GM23338 (cell line): ENCODE measurements around the gene ADCY6. TPM values are rescaled to one million over a fixed set of nuclear protein-coding genes. Genes with fewer than 3 reads are reported as not detected.
A peak's percentile ranks its signal among the peaks of the same experiment; 100 is the strongest.

Source experiments
- ATAC-seq: fragments of 200-7000 bp; cut with Tn5 transposase; 3 replicates; pipeline ENCODE4 v1.9.1; 2020
- DNase-seq: peaks from one replicate; pipeline ENCODE4 v3.0.0-alpha.2; 2015; ENCODE audit warnings: low spot score
- H2AFZ ChIP-seq: fragments of 200-600 bp; sonication (generic); 2 replicates; pipeline ENCODE4 v1.8.0; 2016; ENCODE audit warnings: antibody characterized with exemption, mild to moderate bottlenecking, moderate library complexity
- H3F3A ChIP-seq: fragments of 200-600 bp; sonication (generic); replicated peaks from 2 replicates; pipeline ENCODE4 v1.8.0; 2017; ENCODE audit warnings: antibody characterized with exemption, mixed run types, low read depth
- H3K27ac ChIP-seq: fragments of 200-600 bp; sonication (generic); 2 replicates; pipeline ENCODE4 v1.6.1; 2016; ENCODE audit warnings: low read depth
- H3K27me3 ChIP-seq: fragments of 200-600 bp; sonication (generic); 2 replicates; pipeline ENCODE4 v1.8.0; 2016; ENCODE audit warnings: mild to moderate bottlenecking, mixed run types, moderate library complexity; ENCODE audit not compliant: insufficient read depth
- H3K36me3 ChIP-seq: fragments of 200-600 bp; sonication (generic); 2 replicates; pipeline ENCODE4 v1.8.0; 2016; ENCODE audit warnings: mild to moderate bottlenecking; ENCODE audit not compliant: insufficient read depth
- H3K4me1 ChIP-seq: fragments of 200-600 bp; sonication (generic); 2 replicates; pipeline ENCODE4 v1.8.0; 2016; ENCODE audit warnings: mild to moderate bottlenecking, moderate library complexity; ENCODE audit not compliant: insufficient read depth
- H3K4me2 ChIP-seq: fragments of 200-600 bp; sonication (generic); 2 replicates; pipeline ENCODE4 v1.7.1; 2017; ENCODE audit warnings: mixed run types
- H3K4me3 ChIP-seq: fragments of 200-600 bp; sonication (generic); 2 replicates; pipeline ENCODE4 v1.6.1; 2016; ENCODE audit warnings: mixed run types
- H3K79me2 ChIP-seq: fragments of 200-600 bp; sonication (generic); replicated peaks from 2 replicates; pipeline ENCODE4 v1.8.0; 2017; ENCODE audit warnings: mild to moderate bottlenecking; ENCODE audit not compliant: insufficient read depth
- H3K9me2 ChIP-seq: fragments of 200-600 bp; sonication (generic); 2 replicates; pipeline ENCODE4 v1.8.0; 2017; ENCODE audit not compliant: insufficient read depth
- H4K20me1 ChIP-seq: fragments of 200-600 bp; sonication (generic); replicated peaks from 2 replicates; pipeline ENCODE4 v1.8.0; 2017; ENCODE audit warnings: mild to moderate bottlenecking; ENCODE audit not compliant: insufficient read depth
- H3K27ac Mint-ChIP-seq: 2 replicates; pipeline ENCODE4 v1.8.0; 2020; ENCODE audit warnings: inconsistent platforms, mild to moderate bottlenecking, moderate library complexity, mixed read lengths
- H3K27me3 Mint-ChIP-seq: 3 replicates; pipeline ENCODE4 v1.8.0; 2022; ENCODE audit warnings: low read depth, mild to moderate bottlenecking, moderate library complexity, mixed read lengths, inconsistent platforms; ENCODE audit not compliant: insufficient read depth, poor library complexity
- H3K36me3 Mint-ChIP-seq: 3 replicates; pipeline ENCODE4 v1.8.0; 2021; ENCODE audit warnings: low read depth, mild to moderate bottlenecking, inconsistent platforms, moderate library complexity, mixed read lengths
- H3K4me1 Mint-ChIP-seq: 3 replicates; pipeline ENCODE4 v1.8.0; 2020; ENCODE audit warnings: mild to moderate bottlenecking, inconsistent platforms, mixed read lengths
- H3K4me3 Mint-ChIP-seq: 3 replicates; pipeline ENCODE4 v1.8.0; 2021; ENCODE audit warnings: moderate library complexity, mild to moderate bottlenecking, inconsistent platforms, mixed read lengths
- H3K9me3 Mint-ChIP-seq: 3 replicates; pipeline ENCODE4 v1.8.0; 2020; ENCODE audit warnings: moderate library complexity, mild to moderate bottlenecking, inconsistent platforms, mixed read lengths
- CREB1 ChIP-seq: fragments of 250-450 bp; sonication (Bioruptor Pico); IDR thresholded peaks from 2 replicates; pipeline ENCODE4 v1.5.0; 2020; ENCODE audit warnings: low read depth, mild to moderate bottlenecking, moderate library complexity
- CTCF ChIP-seq, 2 experiments: fragments of 200-600 bp in 1 of 2; sonication (generic) in 1 of 2; conservative IDR thresholded peaks; 2 replicates each; pipeline versions ENCODE4 v1.5.1 to v1.6.1; 2016 to 2017; ENCODE audit warnings: antibody characterized with exemption in 2 of 2, low read depth in 2 of 2, mild to moderate bottlenecking in 2 of 2, moderate library complexity in 1 of 2
- ETS1 ChIP-seq: IDR thresholded peaks from 2 replicates; pipeline ENCODE4 v1.6.1; 2016; ENCODE audit warnings: antibody characterized with exemption
- EZH2 ChIP-seq: fragments of 200-600 bp; sonication (generic); IDR thresholded peaks from one replicate; pipeline ENCODE4 v1.8.0; 2017; ENCODE audit warnings: antibody characterized with exemption, mild to moderate bottlenecking, low read depth; ENCODE audit not compliant: unreplicated experiment
- EZH2phosphoT487 ChIP-seq: fragments of 200-600 bp; sonication (generic); IDR thresholded peaks from one replicate; pipeline ENCODE4 v1.8.1; 2018; ENCODE audit warnings: antibody characterized with exemption; ENCODE audit not compliant: unreplicated experiment
- JUNB ChIP-seq: IDR thresholded peaks from one replicate; pipeline ENCODE4 v1.6.1; 2016; ENCODE audit warnings: antibody characterized with exemption; ENCODE audit not compliant: unreplicated experiment
- NANOG ChIP-seq: IDR thresholded peaks from 2 replicates; pipeline ENCODE4 v1.6.1; 2016; ENCODE audit warnings: antibody characterized with exemption, borderline replicate concordance
- POLR2AphosphoS5 ChIP-seq: IDR thresholded peaks from 2 replicates; pipeline ENCODE4 v1.6.1; 2016; ENCODE audit warnings: antibody characterized with exemption, low read depth
- REST ChIP-seq: IDR thresholded peaks from one replicate; pipeline ENCODE4 v1.6.1; 2018; ENCODE audit warnings: antibody characterized with exemption; ENCODE audit not compliant: unreplicated experiment
- STAT1 ChIP-seq: IDR thresholded peaks from one replicate; pipeline ENCODE4 v1.6.1; 2016; ENCODE audit warnings: antibody characterized with exemption; ENCODE audit not compliant: unreplicated experiment
- ZNF114 ChIP-seq: fragments of 250-450 bp; sonication (Bioruptor Pico); IDR thresholded peaks from 2 replicates; pipeline ENCODE4 v1.5.0; 2020; ENCODE audit warnings: mild to moderate bottlenecking, moderate library complexity
- ZNF331 ChIP-seq: fragments of 250-450 bp; sonication (Bioruptor Pico); IDR thresholded peaks from 2 replicates; pipeline ENCODE4 v1.5.0; 2020; ENCODE audit warnings: low read depth, mild to moderate bottlenecking, moderate library complexity
- ZNF462 ChIP-seq: fragments of 250-450 bp; sonication (Bioruptor Pico); IDR thresholded peaks from 2 replicates; pipeline ENCODE4 v1.5.0; 2020; ENCODE audit warnings: mild to moderate bottlenecking, moderate library complexity
- polyA plus RNA-seq: library from polyadenylated mRNA; unstranded; fragments of >200 nt; fragmentation: Nextera tagmentation; extraction: Ambion mirVana; gene quantifications from 2 replicates; pipeline ENCODE4 v1.2.1, GENCODE V29; 2016
- total RNA-seq: library from RNA; depleted of rRNA; stranded (reverse); fragments of >200 nt; shearing (Covaris generic); gene quantifications from 2 replicates; pipeline ENCODE4 v1.2.3, GENCODE V29; 2014

The ADCY6 gene
- total and polyA plus RNA-seq, 2 experiments from 2014 or later: 1.0 to 16.5 TPM

- Histone ChIP-seq H3K79me2 (no peaks in the 10 kb centered on the region), H3K27ac (no peak overlapping the region), H2AFZ (no peak overlapping the region), H3K4me3 (no peak overlapping the region), H3K4me1 (peaks cover 9% of the 10 kb centered on the region), H3K27me3 (no peaks in the 10 kb centered on the region), H3F3A (no peaks in the 10 kb centered on the region), H3K36me3 (no peaks in the 10 kb centered on the region), H3K4me2 (no peak overlapping the region), H3K9me2 (no peaks in the 10 kb centered on the region), H4K20me1 (no peaks in the 10 kb centered on the region)
- DNase-seq: no peak
- peaks cover 16% of the 10 kb centered on the region; the same call in 2 of the 3 replicates for H3K36me3 Mint-ChIP-seq
- peak overlapping the region; percentile 56; the same call in 1 of the 2 replicates for H3K27ac Mint-ChIP-seq
- H3K4me3 Mint-ChIP-seq: no peak overlapping the region
- no peak for TF ChIP-seq ZNF114 (CRISPR knock-in tag)
- no peak for TF ChIP-seq REST
- no peak for TF ChIP-seq POLR2AphosphoS5
- TF ChIP-seq CTCF (conservative IDR thresholded peaks at IDR 0.05; ENCODE audit: low read depth in 2 of 2): no peak
- no peak for TF ChIP-seq ETS1
- TF ChIP-seq STAT1: no peak
- TF ChIP-seq EZH2phosphoT487: no peak
- no peak for TF ChIP-seq EZH2
- TF ChIP-seq ZNF462 (CRISPR knock-in tag): no peak
- no peak for TF ChIP-seq NANOG
- no peak for TF ChIP-seq CREB1 (CRISPR knock-in tag)
- TF ChIP-seq JUNB: no peak
- no peak for TF ChIP-seq ZNF331 (CRISPR knock-in tag)
- peaks cover 25% of the 10 kb centered on the region for H3K4me1 Mint-ChIP-seq
- H3K9me3 Mint-ChIP-seq: no peaks in the 10 kb centered on the region
- H3K27me3 Mint-ChIP-seq: peaks cover 8% of the 10 kb centered on the region
- no peak for ATAC-seq
These were observed 11.9 kb downstream of the ADCY6 start for GRCh38 chr12:48776956-48777355.
